Neuron (in vitro differentiated cells): Measurements from ENCODE around the gene NEK7.
"Not testable (repeated sequence)": the region's sequence is repeated elsewhere in the genome, so short reads cannot be mapped to it uniquely, and the experiment has no call there.

Source experiments
- H2AFZ ChIP-seq: one replicate; pipeline ENCODE4 v1.6.1; 2013; ENCODE audit warnings: low read depth, mild to moderate bottlenecking, inconsistent platforms, low read length, moderate library complexity
- H3K27me3 ChIP-seq: one replicate; pipeline ENCODE4 v1.6.1; 2013; ENCODE audit warnings: low read length; ENCODE audit not compliant: insufficient read depth
- H3K36me3 ChIP-seq: one replicate; pipeline ENCODE4 v1.6.1; 2013; ENCODE audit warnings: low read length; ENCODE audit not compliant: insufficient read depth
- H3K4me1 ChIP-seq: one replicate; pipeline ENCODE4 v1.6.1; 2013; ENCODE audit warnings: low read length; ENCODE audit not compliant: insufficient read depth
- H3K4me3 ChIP-seq: 2 replicates; pipeline ENCODE4 v1.5.1; 2013; ENCODE audit warnings: mild to moderate bottlenecking, low read length, moderate library complexity
- H3K9me3 ChIP-seq: one replicate; pipeline ENCODE4 v1.6.1; 2013; ENCODE audit warnings: low read length

Gene NEK7

GRCh38 chr1:198124673-198125072 is 32.1 kb upstream of the NEK7 start:
- H3K4me3 ChIP-seq = no peak overlapping the region
- no peak overlapping the region for H2AFZ ChIP-seq

GRCh38 chr1:198125995-198126735 is 30.6 kb upstream of the NEK7 start:
- Histone ChIP-seq H3K9me3 (no peaks in the 10 kb centered on the region), H3K4me3 (no peak overlapping the region), H2AFZ (no peak overlapping the region), H3K36me3 (no peaks in the 10 kb centered on the region), H3K4me1 (no peaks in the 10 kb centered on the region), H3K27me3 (no peaks in the 10 kb centered on the region)

More at GRCh38 chr1:198124673-198125072, 32.1 kb upstream of the NEK7 start:
- Histone ChIP-seq H3K36me3 (no peaks in the 10 kb centered on the region), H3K4me1 (no peaks in the 10 kb centered on the region), H3K9me3 (no peaks in the 10 kb centered on the region), H3K27me3 (no peaks in the 10 kb centered on the region)

- Histone ChIP-seq H3K4me3 (no peak overlapping the region), H3K9me3 (no peaks in the 10 kb centered on the region), H2AFZ (no peak overlapping the region), H3K4me1 (no peaks in the 10 kb centered on the region), H3K36me3 (no peaks in the 10 kb centered on the region), H3K27me3 (no peaks in the 10 kb centered on the region)
These were observed 28.3 kb upstream of the NEK7 start for GRCh38 chr1:198128533-198128932.

- H2AFZ ChIP-seq, H3K4me1 ChIP-seq, H3K36me3 ChIP-seq, H3K27me3 ChIP-seq, H3K4me3 ChIP-seq, H3K9me3 ChIP-seq: not testable (repeated sequence)
These were observed 26.7 kb upstream of the NEK7 start for GRCh38 chr1:198130053-198130452.

- no peaks in the 10 kb centered on the region for H3K9me3 ChIP-seq
- no peak overlapping the region for H3K4me3 ChIP-seq
- H2AFZ ChIP-seq = no peak overlapping the region
These were observed 24.6 kb upstream of the NEK7 start for GRCh38 chr1:198132060-198132781.

GRCh38 chr1:198134252-198134651 is 22.5 kb upstream of the NEK7 start:
- Histone ChIP-seq H3K9me3 (no peaks in the 10 kb centered on the region), H2AFZ (no peak overlapping the region), H3K36me3 (no peaks in the 10 kb centered on the region), H3K4me3 (no peak overlapping the region), H3K4me1 (no peaks in the 10 kb centered on the region), H3K27me3 (no peaks in the 10 kb centered on the region)

More at GRCh38 chr1:198132060-198132781, 24.6 kb upstream of the NEK7 start:
- Histone ChIP-seq H3K27me3 (no peaks in the 10 kb centered on the region), H3K36me3 (no peaks in the 10 kb centered on the region), H3K4me1 (no peaks in the 10 kb centered on the region)

- Histone ChIP-seq H3K9me3 (no peaks in the 10 kb centered on the region), H3K27me3 (no peaks in the 10 kb centered on the region), H3K4me1 (no peaks in the 10 kb centered on the region), H3K36me3 (no peaks in the 10 kb centered on the region), H3K4me3 (no peak overlapping the region), H2AFZ (no peak overlapping the region)
These were observed 21.4 kb upstream of the NEK7 start for GRCh38 chr1:198135366-198135765.

GRCh38 chr1:198141668-198142351 is 15.0 kb upstream of the NEK7 start:
- Histone ChIP-seq H3K27me3 (no peaks in the 10 kb centered on the region), H3K36me3 (no peaks in the 10 kb centered on the region), H3K4me3 (no peak overlapping the region), H3K4me1 (no peaks in the 10 kb centered on the region), H3K9me3 (no peaks in the 10 kb centered on the region), H2AFZ (no peak overlapping the region)

GRCh38 chr1:198143797-198144196 is 13.0 kb upstream of the NEK7 start:
- H3K9me3 ChIP-seq = no peaks in the 10 kb centered on the region
- H2AFZ ChIP-seq = no peak overlapping the region
- no peaks in the 10 kb centered on the region for H3K27me3 ChIP-seq
- H3K4me1 ChIP-seq = no peaks in the 10 kb centered on the region
- H3K36me3 ChIP-seq = no peaks in the 10 kb centered on the region
- H3K4me3 ChIP-seq = no peak overlapping the region

GRCh38 chr1:198147216-198147615 is 9.6 kb upstream of the NEK7 start:
- no peak overlapping the region for H2AFZ ChIP-seq
- no peaks in the 10 kb centered on the region for H3K27me3 ChIP-seq
- no peak overlapping the region for H3K4me3 ChIP-seq
- H3K4me1 ChIP-seq = no peaks in the 10 kb centered on the region
- no peaks in the 10 kb centered on the region for H3K36me3 ChIP-seq
- no peaks in the 10 kb centered on the region for H3K9me3 ChIP-seq

- no peak overlapping the region for H3K4me3 ChIP-seq
- H3K9me3 ChIP-seq = no peaks in the 10 kb centered on the region
These were observed 6.4 kb upstream of the NEK7 start for GRCh38 chr1:198150369-198150768.

GRCh38 chr1:198151688-198152087 is 5.1 kb upstream of the NEK7 start:
- no peaks in the 10 kb centered on the region for H3K27me3 ChIP-seq
- H3K4me3 ChIP-seq = no peak overlapping the region
- H3K4me1 ChIP-seq = no peaks in the 10 kb centered on the region
- no peaks in the 10 kb centered on the region for H3K9me3 ChIP-seq
- H3K36me3 ChIP-seq = no peaks in the 10 kb centered on the region
- H2AFZ ChIP-seq = no peak overlapping the region

More at GRCh38 chr1:198150369-198150768, 6.4 kb upstream of the NEK7 start:
- H3K36me3 ChIP-seq = no peaks in the 10 kb centered on the region
- no peak overlapping the region for H2AFZ ChIP-seq
- H3K4me1 ChIP-seq = no peaks in the 10 kb centered on the region
- H3K27me3 ChIP-seq = no peaks in the 10 kb centered on the region

- no peaks in the 10 kb centered on the region for H3K36me3 ChIP-seq
- peaks cover under 1% of the 10 kb centered on the region for H3K4me1 ChIP-seq
- H2AFZ ChIP-seq = no peak overlapping the region
- H3K9me3 ChIP-seq = no peaks in the 10 kb centered on the region
- H3K4me3 ChIP-seq = no peak overlapping the region
- H3K27me3 ChIP-seq = no peaks in the 10 kb centered on the region
These were observed 3.7 kb upstream of the NEK7 start for GRCh38 chr1:198153103-198153502.
